Lung (tissue), 12 donors: ENCODE measurements around the gene FCRLA. TPM values are rescaled to one million over a fixed set of nuclear protein-coding genes. Genes with fewer than 3 reads are reported as not detected.

Source experiments
- ATAC-seq: fragments of 200-7000 bp; cut with Tn5 transposase; one replicate; pipeline ENCODE4 v1.9.1; 2020; ENCODE audit warnings: moderate number of reproducible peaks; ENCODE audit not compliant: insufficient read depth, low FRiP score
- DNase-seq, 3 donors: peaks; one replicate each; pipeline ENCODE4 v3.0.0-alpha.2; 2013 to 2017
- H3K27ac ChIP-seq, 2 donors: one replicate each; pipeline ENCODE4 v1.5.1; 2013; ENCODE audit warnings: mild to moderate bottlenecking in 2 of 2, moderate library complexity in 2 of 2, control low read depth in 1 of 2, inconsistent platforms in 1 of 2, low read depth in 1 of 2, low read length in 1 of 2
- H3K27me3 ChIP-seq, 3 donors: one replicate each; pipeline ENCODE4 v1.5.1; 2013; ENCODE audit warnings: low read length in 2 of 3; ENCODE audit not compliant: control insufficient read depth in 3 of 3, insufficient read depth in 3 of 3
- H3K36me3 ChIP-seq, 4 donors: one replicate each; pipeline ENCODE4 v1.5.1; 2013; ENCODE audit warnings: low read length in 4 of 4, mild to moderate bottlenecking in 1 of 4, moderate library complexity in 1 of 4; ENCODE audit not compliant: control insufficient read depth in 4 of 4, insufficient read depth in 4 of 4
- H3K4me1 ChIP-seq, 5 donors: one replicate each; pipeline ENCODE4 v1.5.1; 2013; ENCODE audit warnings: low read length in 5 of 5, mild to moderate bottlenecking in 2 of 5, moderate library complexity in 1 of 5; ENCODE audit not compliant: control insufficient read depth in 5 of 5, insufficient read depth in 5 of 5
- H3K4me3 ChIP-seq: one replicate; pipeline ENCODE4 v1.5.1; 2013; ENCODE audit warnings: mild to moderate bottlenecking, control low read depth, moderate library complexity
- H3K9ac ChIP-seq, 2 donors: one replicate each; pipeline ENCODE4 v1.5.1; 2013; ENCODE audit warnings: low read length in 2 of 2, control low read depth in 1 of 2; ENCODE audit not compliant: insufficient read depth in 1 of 2
- H3K9me3 ChIP-seq, 4 donors: one replicate each; pipeline ENCODE4 v1.5.1; 2013; ENCODE audit warnings: low read length in 3 of 4, mild to moderate bottlenecking in 1 of 4, moderate library complexity in 1 of 4; ENCODE audit not compliant: control insufficient read depth in 4 of 4, insufficient read depth in 3 of 4
- WGBS, 2 donors: extraction: QIAGEN DNeasy Blood & Tissue Kit; methylation state at CpG; one replicate each; pipeline ENCODE4 v1.1.7; 2013; 5-methylcytosine and 5-hydroxymethylcytosine counted together
- polyA plus RNA-seq, 2 donors: library from polyadenylated mRNA; stranded (reverse); fragments of 200-250 nt; gene quantifications; one replicate each; pipeline ENCODE4 v1.2.1, GENCODE V29; 2013
- total RNA-seq, 2 donors: library from RNA; depleted of rRNA in 1 of 2; stranded (reverse); fragments of >200 nt in 1 of 2; gene quantifications; one replicate each; pipeline ENCODE4 v1.2.1, GENCODE V29; 2014 to 2021
- TF ChIP-seq, protein P1 (sequence below): IDR thresholded peaks from 2 replicates; pipeline ENCODE4 v1.5.1; 2012; ENCODE audit warnings: mild to moderate bottlenecking; ENCODE audit errors: control extremely low read depth, extremely low read depth
- donor health status: control.
- donor health status: control.
- donor health status: Bipolar disorder and iron deficiency.
- donor health status: healthy.
- donor health status: DM: yes; HTN: yes; CAD: no.

FCRLA gene
- total and polyA plus RNA-seq, 4 donors = 0.14 to 3.9 (median 0.73) TPM

DNA sequence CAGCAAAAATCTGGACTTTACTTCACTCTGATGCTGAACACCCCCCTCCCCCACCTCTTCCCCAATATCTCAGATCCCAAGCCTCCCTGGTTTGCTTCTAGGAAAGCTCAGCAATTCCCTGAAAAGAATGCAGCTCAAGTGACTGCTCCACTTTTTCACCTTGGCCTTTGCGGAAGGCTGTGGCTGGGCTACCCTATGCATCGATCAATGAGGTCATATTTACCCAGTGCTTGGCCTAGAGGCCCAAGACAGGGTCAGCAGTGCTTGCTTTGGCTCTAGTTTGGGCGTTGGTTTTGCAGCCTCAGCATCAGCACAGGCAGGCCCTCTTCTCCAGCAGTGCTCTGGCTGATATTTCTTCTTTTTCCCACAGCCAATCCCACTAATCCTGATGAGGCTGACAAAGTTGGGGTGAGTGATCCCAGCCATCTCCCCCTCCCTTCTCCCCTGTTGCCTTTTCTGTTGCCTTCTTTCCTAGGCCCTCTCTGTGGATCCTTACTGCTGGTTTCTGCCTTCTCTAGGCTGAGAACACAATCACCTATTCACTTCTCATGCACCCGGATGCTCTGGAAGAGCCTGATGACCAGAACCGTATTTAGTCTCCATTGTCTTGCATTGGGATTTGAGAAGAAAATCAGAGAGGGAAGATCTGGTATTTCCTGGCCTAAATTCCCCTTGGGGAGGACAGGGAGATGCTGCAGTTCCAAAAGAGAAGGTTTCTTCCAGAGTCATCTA lies 29.9 kb upstream of the FCRLA start:
- no peaks in the 10 kb centered on the region for H3K36me3 ChIP-seq
- DNase-seq = no peak
- H3K27ac ChIP-seq = no peak overlapping the region
- TF ChIP-seq, protein P1, sequence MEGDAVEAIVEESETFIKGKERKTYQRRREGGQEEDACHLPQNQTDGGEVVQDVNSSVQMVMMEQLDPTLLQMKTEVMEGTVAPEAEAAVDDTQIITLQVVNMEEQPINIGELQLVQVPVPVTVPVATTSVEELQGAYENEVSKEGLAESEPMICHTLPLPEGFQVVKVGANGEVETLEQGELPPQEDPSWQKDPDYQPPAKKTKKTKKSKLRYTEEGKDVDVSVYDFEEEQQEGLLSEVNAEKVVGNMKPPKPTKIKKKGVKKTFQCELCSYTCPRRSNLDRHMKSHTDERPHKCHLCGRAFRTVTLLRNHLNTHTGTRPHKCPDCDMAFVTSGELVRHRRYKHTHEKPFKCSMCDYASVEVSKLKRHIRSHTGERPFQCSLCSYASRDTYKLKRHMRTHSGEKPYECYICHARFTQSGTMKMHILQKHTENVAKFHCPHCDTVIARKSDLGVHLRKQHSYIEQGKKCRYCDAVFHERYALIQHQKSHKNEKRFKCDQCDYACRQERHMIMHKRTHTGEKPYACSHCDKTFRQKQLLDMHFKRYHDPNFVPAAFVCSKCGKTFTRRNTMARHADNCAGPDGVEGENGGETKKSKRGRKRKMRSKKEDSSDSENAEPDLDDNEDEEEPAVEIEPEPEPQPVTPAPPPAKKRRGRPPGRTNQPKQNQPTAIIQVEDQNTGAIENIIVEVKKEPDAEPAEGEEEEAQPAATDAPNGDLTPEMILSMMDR = no peak
- H3K9me3 ChIP-seq = no peaks in the 10 kb centered on the region
- H3K4me3 ChIP-seq = no peak overlapping the region
- H3K4me1 ChIP-seq = no peaks in the 10 kb centered on the region
- no peak for ATAC-seq
- 79 to 91% methylated on average over 5 of the region's 5 CpGs for WGBS, 2 donors
- H3K27me3 ChIP-seq = no peaks in the 10 kb centered on the region
- no peak overlapping the region for H3K9ac ChIP-seq

DNA sequence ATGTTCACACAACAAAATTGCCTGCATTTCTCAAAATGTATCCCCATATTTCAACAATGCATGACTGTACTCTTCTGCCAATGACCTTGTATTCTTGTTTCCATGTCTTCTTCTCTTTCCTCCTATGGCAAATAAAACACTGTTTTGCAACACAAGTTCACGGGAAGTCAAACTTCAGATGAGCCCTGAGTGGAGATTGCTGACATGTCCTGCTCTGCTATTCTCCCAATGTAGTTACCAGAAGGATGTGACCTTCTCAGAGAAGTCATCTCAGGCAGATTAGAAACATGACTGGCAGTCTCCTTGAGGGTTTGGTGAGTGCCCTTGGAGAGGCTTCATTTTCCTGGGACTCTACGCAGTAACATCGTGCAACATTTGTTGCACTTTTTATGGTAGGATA lies 28.5 kb upstream of the FCRLA start:
- H3K36me3 ChIP-seq = no peaks in the 10 kb centered on the region
- no peak for ATAC-seq
- no peak overlapping the region for H3K4me3 ChIP-seq
- 86 to 88% methylated on average over 3 of the region's 3 CpGs for WGBS, 2 donors
- TF ChIP-seq, protein P1 = no peak
- no peak for DNase-seq
- H3K9ac ChIP-seq = no peak overlapping the region
- no peak overlapping the region for H3K27ac ChIP-seq
- H3K27me3 ChIP-seq = peaks cover 0 to 2% (median 0%) of the 10 kb centered on the region in 3 donors
- no peaks in the 10 kb centered on the region for H3K4me1 ChIP-seq
- H3K9me3 ChIP-seq = no peaks in the 10 kb centered on the region

DNA sequence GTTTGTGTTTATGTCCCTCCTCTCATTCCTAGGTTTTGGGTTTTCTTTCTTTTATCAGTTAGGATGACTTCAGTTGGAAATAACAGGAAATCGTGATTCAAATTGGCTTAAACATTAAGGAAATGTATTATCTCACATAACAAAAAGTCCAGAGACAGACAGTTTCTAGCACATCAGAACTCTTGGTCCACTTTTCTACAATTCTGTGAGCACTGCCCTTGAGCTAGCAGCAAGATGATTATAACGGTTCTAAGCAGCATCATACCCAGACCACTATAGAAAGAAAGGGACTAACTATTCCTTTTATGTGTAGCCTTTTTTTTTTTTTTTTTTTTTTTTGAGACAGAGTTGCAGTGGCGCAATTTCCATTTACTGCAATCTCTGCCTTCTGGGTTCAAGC lies 25.1 kb upstream of the FCRLA start:
- Histone ChIP-seq H3K4me3 (no peak overlapping the region), H3K27ac (no peak overlapping the region), H3K27me3 (peaks cover 0 to 2% (median 0%) of the 10 kb centered on the region in 3 donors), H3K4me1 (no peaks in the 10 kb centered on the region), H3K9me3 (no peaks in the 10 kb centered on the region), H3K9ac (no peak overlapping the region), H3K36me3 (no peaks in the 10 kb centered on the region)
- ATAC-seq (no peak), DNase-seq (no peak)
- WGBS, 2 donors = 65 to 79% methylated on average over 3 of the region's 3 CpGs
- TF ChIP-seq, protein P1 = no peak

DNA sequence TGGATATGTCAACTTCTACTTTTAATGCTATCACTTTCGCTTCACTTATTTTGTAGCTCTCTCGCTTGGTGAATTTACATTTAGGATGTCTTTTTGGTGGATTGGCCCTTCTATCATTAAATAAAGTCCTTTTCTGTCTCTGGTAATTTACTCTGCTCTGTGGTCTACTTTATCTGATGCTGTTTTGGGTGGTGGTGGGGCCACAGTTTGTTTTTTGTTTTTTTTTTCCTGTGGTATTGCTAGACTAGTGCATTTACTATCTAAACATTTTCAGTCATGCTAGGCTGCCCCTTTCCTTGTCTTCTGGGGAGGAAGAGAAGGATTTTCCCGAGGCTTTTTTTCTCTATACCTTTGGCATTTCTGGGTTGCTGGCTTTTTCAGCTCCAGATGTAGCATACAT lies 18.1 kb upstream of the FCRLA start:
- no peak overlapping the region for H3K9ac ChIP-seq
- H3K9me3 ChIP-seq = peaks cover 0 to 4% (median 0%) of the 10 kb centered on the region in 4 donors
- no peaks in the 10 kb centered on the region for H3K27me3 ChIP-seq
- WGBS, 2 donors = 80% methylated on average over 3 of the region's 3 CpGs
- H3K4me1 ChIP-seq = no peaks in the 10 kb centered on the region
- H3K36me3 ChIP-seq = no peaks in the 10 kb centered on the region
- no peak overlapping the region for H3K27ac ChIP-seq
- no peak overlapping the region for H3K4me3 ChIP-seq
- ATAC-seq (no peak), DNase-seq (no peak)
- TF ChIP-seq, protein P1 = no peak
